Measurements from ENCODE around the gene GAB4.
"Not testable (repeated sequence)": the region's sequence is repeated elsewhere in the genome, so short reads cannot be mapped to it uniquely, and the experiment has no call there.

DNA sequence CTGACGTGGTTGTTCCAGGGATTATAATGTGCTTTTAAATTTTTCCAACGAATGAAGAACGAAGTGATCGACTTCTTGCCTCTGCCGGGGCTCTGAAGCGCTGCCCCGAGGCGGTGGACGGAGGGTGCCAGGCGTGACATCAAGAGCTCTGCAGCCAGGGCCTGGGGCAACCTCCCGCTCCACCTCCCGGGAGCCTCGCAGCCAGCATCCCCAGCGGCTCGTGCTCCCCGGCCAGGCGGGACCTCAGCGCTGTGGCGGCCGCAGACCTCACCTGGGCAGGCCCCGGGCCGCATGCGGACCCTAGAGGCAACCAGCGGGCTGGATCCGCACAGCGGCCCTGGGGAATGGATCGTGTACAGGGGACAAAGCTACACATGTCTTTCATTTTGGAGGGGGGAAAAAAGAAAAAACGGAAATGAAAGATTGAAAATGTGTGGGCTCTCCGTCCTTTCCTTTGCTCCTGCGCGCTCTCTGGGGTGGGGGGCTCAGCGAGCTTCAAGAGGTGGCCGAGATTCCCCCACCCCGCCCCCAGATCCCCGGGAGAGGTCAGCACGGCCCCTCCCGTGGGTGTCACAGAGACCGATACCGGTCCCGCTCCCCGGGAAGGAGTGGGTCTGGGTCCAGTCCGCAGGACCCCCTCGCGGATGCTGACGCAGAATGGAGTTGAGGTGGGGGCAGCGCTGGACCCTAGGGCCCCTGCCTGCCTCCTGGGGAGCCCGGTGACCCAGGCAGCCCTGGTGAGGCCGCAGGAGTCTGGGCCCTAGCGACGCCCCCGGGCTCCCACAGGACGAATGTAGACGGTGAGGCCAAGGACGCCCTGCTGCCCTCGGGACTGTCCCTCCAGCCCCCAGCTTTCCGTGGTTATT is 28.2 kb upstream of the GAB4 start:
- not testable (repeated sequence) for TF ChIP-seq ZNF624 (tag by site-specific recombination; IDR thresholded peaks at IDR 0.05)
- TF ChIP-seq, protein P1, sequence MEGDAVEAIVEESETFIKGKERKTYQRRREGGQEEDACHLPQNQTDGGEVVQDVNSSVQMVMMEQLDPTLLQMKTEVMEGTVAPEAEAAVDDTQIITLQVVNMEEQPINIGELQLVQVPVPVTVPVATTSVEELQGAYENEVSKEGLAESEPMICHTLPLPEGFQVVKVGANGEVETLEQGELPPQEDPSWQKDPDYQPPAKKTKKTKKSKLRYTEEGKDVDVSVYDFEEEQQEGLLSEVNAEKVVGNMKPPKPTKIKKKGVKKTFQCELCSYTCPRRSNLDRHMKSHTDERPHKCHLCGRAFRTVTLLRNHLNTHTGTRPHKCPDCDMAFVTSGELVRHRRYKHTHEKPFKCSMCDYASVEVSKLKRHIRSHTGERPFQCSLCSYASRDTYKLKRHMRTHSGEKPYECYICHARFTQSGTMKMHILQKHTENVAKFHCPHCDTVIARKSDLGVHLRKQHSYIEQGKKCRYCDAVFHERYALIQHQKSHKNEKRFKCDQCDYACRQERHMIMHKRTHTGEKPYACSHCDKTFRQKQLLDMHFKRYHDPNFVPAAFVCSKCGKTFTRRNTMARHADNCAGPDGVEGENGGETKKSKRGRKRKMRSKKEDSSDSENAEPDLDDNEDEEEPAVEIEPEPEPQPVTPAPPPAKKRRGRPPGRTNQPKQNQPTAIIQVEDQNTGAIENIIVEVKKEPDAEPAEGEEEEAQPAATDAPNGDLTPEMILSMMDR (tag by site-specific recombination; IDR thresholded peaks at IDR 0.05) = not testable (repeated sequence)
